WTC11 (cell line): ENCODE results near the gene DNAI1.

Experiments
- ATF2 ChIP-seq: sonication (generic); formaldehyde crosslinking; IDR thresholded peaks from 2 replicates; pipeline ENCODE4 v1.8.1; 2022; ENCODE audit warnings: low read depth, missing genetic modification reagents, borderline replicate concordance
- CTCF ChIP-seq: fragments of 200-600 bp; IDR thresholded peaks from 2 replicates; pipeline ENCODE4 v1.8.0; 2022; ENCODE audit warnings: antibody characterized with exemption
- GRHL2 ChIP-seq: fragments of 250-450 bp; sonication (Bioruptor Pico); IDR thresholded peaks from 2 replicates; pipeline ENCODE4 v1.8.0; 2022; ENCODE audit warnings: mild to moderate bottlenecking, moderate library complexity; ENCODE audit not compliant: insufficient replicate concordance, severe bottlenecking
- HMGXB4 ChIP-seq: sonication (generic); formaldehyde crosslinking; IDR thresholded peaks from 2 replicates; pipeline ENCODE4 v1.8.1; 2023; ENCODE audit warnings: mild to moderate bottlenecking, moderate library complexity, missing genetic modification reagents
- MAX ChIP-seq: sonication (generic); formaldehyde crosslinking; IDR thresholded peaks from 2 replicates; pipeline ENCODE4 v1.8.0; 2022; ENCODE audit warnings: mild to moderate bottlenecking, missing genetic modification reagents
- NR1H2 ChIP-seq: sonication (generic); formaldehyde crosslinking; IDR thresholded peaks from 2 replicates; pipeline ENCODE4 v1.9.0; 2021; ENCODE audit warnings: mild to moderate bottlenecking, moderate library complexity, missing genetic modification reagents
- NR3C1 ChIP-seq: sonication (generic); formaldehyde crosslinking; conservative IDR thresholded peaks from 2 replicates; pipeline ENCODE4 v1.8.1; 2023; ENCODE audit warnings: low read depth, mild to moderate bottlenecking, missing genetic modification reagents
- PREB ChIP-seq: sonication (generic); formaldehyde crosslinking; IDR thresholded peaks from 2 replicates; pipeline ENCODE4 v1.8.1; 2022; ENCODE audit warnings: mild to moderate bottlenecking, missing genetic modification reagents, moderate library complexity, borderline replicate concordance
- TEAD4 ChIP-seq: sonication (generic); formaldehyde crosslinking; IDR thresholded peaks from 2 replicates; pipeline ENCODE4 v1.8.0; 2022; ENCODE audit warnings: mild to moderate bottlenecking, missing genetic modification reagents
- ZNF138 ChIP-seq: sonication (generic); formaldehyde crosslinking; conservative IDR thresholded peaks from 2 replicates; pipeline ENCODE4 v1.8.1; 2022; ENCODE audit warnings: mild to moderate bottlenecking, moderate library complexity, missing genetic modification reagents
- ZNF263 ChIP-seq: sonication (generic); formaldehyde crosslinking; IDR thresholded peaks from 2 replicates; pipeline ENCODE4 v1.8.1; 2022; ENCODE audit warnings: low read depth, mild to moderate bottlenecking, moderate library complexity, missing genetic modification reagents
- ZNF317 ChIP-seq: sonication (generic); formaldehyde crosslinking; IDR thresholded peaks from 2 replicates; pipeline ENCODE4 v1.8.1; 2023; ENCODE audit warnings: low read depth, mild to moderate bottlenecking, moderate library complexity, missing genetic modification reagents, borderline replicate concordance

- TF ChIP-seq CTCF = no peak
- no peak for TF ChIP-seq MAX (CRISPR knock-in tag)
- no peak for TF ChIP-seq NR1H2 (CRISPR knock-in tag)
- no peak for TF ChIP-seq ZNF317 (CRISPR knock-in tag)
- no peak for TF ChIP-seq GRHL2 (CRISPR knock-in tag)
- no peak for TF ChIP-seq HMGXB4 (CRISPR knock-in tag)
- no peak for TF ChIP-seq ATF2 (CRISPR knock-in tag)
- no peak for TF ChIP-seq NR3C1 (CRISPR knock-in tag)
- TF ChIP-seq ZNF263 (CRISPR knock-in tag) = no peak
- TF ChIP-seq TEAD4 = no peak
- TF ChIP-seq PREB (CRISPR knock-in tag) = no peak
- TF ChIP-seq ZNF138 = no peak
Observed at GRCh38 chr9:34477541-34477940, 18.9 kb downstream of the DNAI1 start.
